Measurements from ENCODE around the gene OR13H1. TPM values are rescaled to one million over a fixed set of nuclear protein-coding genes. Genes with fewer than 3 reads are reported as not detected.
"Not testable (repeated sequence)": the region's sequence is repeated elsewhere in the genome, so short reads cannot be mapped to it uniquely, and the experiment has no call there.

The OR13H1 gene, protein sequence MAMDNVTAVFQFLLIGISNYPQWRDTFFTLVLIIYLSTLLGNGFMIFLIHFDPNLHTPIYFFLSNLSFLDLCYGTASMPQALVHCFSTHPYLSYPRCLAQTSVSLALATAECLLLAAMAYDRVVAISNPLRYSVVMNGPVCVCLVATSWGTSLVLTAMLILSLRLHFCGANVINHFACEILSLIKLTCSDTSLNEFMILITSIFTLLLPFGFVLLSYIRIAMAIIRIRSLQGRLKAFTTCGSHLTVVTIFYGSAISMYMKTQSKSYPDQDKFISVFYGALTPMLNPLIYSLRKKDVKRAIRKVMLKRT
- total RNA-seq (not detected), polyA plus RNA-seq (not detected)
- long read RNA-seq, donor 1 = 0 reads
- long read RNA-seq, donor 2 = 0 reads

DNA sequence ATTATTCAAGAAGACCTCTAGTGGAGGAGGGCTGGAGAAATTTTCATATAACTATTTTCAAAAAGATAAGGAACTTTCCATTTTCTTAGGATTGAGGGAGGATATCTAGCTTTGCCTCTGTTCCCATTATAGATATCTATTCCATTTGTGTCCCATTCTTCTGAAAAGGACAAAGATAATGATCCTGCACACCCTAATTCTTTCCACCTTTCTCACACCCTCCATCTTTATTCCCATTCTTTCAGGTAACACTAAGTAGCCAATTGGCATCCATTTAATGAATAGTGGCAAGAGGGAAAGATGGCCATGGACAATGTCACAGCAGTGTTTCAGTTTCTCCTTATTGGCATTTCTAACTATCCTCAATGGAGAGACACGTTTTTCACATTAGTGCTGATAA lies at the start of gene OR13H1:
Gene OR13H1, plus strand, starts transcription at position 301 of the 400 bp plus-strand sequence. Its CDS starts 0 bp downstream, at position 301.
- intact Hi-C loops (cut with DNase I; ENCODE audit: low total_unique reads) = no loop called here
- H3K36me3 ChIP-seq = no peaks in the 10 kb centered on the region
- 38 to 72% (median 44%) methylated on average over 1 of the region's 1 CpG for WGBS, 5 donors
- H3K4me1 ChIP-seq = no peaks in the 10 kb centered on the region
- TF ChIP-seq POLR2A (IDR thresholded peaks at IDR 0.05) = no peak
- TF ChIP-seq, protein P1, sequence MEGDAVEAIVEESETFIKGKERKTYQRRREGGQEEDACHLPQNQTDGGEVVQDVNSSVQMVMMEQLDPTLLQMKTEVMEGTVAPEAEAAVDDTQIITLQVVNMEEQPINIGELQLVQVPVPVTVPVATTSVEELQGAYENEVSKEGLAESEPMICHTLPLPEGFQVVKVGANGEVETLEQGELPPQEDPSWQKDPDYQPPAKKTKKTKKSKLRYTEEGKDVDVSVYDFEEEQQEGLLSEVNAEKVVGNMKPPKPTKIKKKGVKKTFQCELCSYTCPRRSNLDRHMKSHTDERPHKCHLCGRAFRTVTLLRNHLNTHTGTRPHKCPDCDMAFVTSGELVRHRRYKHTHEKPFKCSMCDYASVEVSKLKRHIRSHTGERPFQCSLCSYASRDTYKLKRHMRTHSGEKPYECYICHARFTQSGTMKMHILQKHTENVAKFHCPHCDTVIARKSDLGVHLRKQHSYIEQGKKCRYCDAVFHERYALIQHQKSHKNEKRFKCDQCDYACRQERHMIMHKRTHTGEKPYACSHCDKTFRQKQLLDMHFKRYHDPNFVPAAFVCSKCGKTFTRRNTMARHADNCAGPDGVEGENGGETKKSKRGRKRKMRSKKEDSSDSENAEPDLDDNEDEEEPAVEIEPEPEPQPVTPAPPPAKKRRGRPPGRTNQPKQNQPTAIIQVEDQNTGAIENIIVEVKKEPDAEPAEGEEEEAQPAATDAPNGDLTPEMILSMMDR (IDR thresholded peaks at IDR 0.05 in 8 of 11, conservative IDR thresholded peaks at IDR 0.05 in 3 of 11) = no peak
- TF ChIP-seq POLR2AphosphoS5 (IDR thresholded peaks at IDR 0.05) = no peak
- H3K9me3 ChIP-seq = no peaks in the 10 kb centered on the region
- H3K27me3 ChIP-seq (replicated peaks in 1 of 7) = no peaks in the 10 kb centered on the region
- DNase-seq = no peak
- no peak within 1 kb of the TSS for H3K27ac ChIP-seq
- no peak within 1 kb of the TSS for H3K4me3 ChIP-seq

DNA sequence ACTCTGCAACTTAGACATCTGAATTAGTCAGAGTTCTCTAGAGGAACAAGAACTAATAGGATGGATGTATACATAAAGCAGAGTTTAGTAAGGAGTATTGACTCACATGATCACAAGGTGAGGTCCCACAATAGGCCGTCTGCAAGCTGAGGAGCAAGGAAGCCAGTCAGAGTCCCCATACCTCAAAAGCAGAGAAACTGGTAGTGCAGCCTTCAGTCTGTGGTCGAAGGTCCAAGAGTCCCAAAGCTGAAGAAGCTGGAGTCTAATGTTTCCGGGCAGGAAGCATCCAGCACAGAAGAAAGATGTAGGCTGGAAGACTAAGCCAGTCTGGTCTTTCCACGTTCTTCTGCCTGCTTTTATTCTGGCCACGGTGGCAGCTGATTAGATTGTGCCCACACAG lies 42.3 kb upstream of the OR13H1 start:
- H3K9me3 ChIP-seq; H3K4me1 ChIP-seq; DNase-seq; H3K4me3 ChIP-seq; H3K27me3 ChIP-seq (replicated peaks in 1 of 7); intact Hi-C loops (cut with DNase I; ENCODE audit: low total_unique reads); H3K27ac ChIP-seq; H3K36me3 ChIP-seq: not testable (repeated sequence)
- WGBS, 5 donors = 60 to 96% (median 71%) methylated on average over 5 of the region's 5 CpGs

DNA sequence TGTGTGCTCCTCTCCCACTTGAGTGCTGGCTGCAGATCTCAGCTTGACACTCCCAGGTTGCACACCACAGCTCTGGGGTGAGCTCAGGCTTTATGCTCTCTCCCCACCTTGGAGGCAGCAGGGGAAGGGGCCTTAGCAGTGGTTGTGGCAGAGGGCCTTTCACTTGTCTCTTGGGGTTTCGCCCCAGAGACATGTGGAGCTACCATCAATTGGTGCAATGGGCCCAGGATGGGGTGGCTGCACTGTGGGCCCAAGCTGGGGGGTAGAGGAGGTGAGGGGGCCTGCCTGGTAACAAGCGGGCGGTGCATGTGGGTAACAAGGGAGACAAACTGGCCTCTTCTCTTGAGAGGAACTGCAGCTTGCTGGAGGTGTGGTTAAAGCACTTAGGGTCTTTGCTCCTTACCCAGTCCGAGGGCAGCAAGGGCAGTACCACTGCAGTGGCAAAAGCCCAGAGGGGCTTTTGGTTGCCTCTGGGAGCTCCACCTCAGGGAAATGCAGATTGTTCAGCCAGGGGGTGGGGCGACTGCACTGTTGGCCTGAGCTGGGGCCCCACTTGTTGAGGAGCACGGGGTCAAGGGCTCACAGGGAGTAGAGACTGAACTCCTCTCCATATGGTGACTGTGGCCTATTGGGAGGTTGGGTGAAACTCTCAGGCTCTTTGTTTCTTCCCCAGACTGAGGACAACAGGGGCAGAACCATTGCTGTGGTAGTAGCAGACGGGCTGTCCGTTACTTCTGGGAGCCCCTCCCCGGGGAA lies 30.5 kb upstream of the OR13H1 start:
- Histone ChIP-seq H3K27me3 (replicated peaks in 1 of 7) (no peaks in the 10 kb centered on the region), H3K4me1 (no peaks in the 10 kb centered on the region), H3K9me3 (peaks cover 0 to 10% (median 0%) of the 10 kb centered on the region in 8 donors), H3K27ac (no peak overlapping the region), H3K4me3 (no peak overlapping the region), H3K36me3 (no peaks in the 10 kb centered on the region)
- intact Hi-C loops (cut with DNase I; ENCODE audit: low total_unique reads) = no loop called here
- TF ChIP-seq, protein P1 (IDR thresholded peaks at IDR 0.05 in 8 of 11, conservative IDR thresholded peaks at IDR 0.05 in 3 of 11) = no peak
- TF ChIP-seq POLR2AphosphoS5 (IDR thresholded peaks at IDR 0.05) (no peak), POLR2A (IDR thresholded peaks at IDR 0.05) (no peak)
- peak; percentile 53 for DNase-seq
- 71 to 100% (median 79%) methylated on average over 3 to 9 of the region's 9 CpGs for WGBS, 5 donors

DNA sequence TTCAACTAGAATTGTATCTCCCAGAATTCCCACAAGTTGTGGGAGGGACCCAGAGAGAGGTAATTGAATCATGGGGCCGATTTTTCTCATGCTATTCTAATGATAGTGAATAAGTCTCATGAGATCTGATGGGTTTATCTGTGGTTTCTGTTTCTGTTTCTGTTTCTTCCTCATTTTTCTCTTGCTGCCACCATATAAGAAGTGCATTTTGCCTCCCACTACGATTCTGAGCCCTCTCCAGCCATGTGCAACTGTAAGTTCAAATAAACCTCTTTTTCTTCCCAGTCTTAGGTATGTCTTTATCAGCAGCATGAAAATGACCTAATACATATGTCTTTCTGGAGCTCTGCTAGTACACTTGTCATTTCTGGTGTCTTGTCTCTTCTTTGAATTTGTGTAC lies 22.1 kb upstream of the OR13H1 start:
- Histone ChIP-seq H3K4me3 (no peak overlapping the region), H3K27me3 (replicated peaks in 1 of 7) (peaks cover 0 to 4% (median 0%) of the 10 kb centered on the region in 7 donors), H3K4me1 (no peaks in the 10 kb centered on the region), H3K36me3 (no peaks in the 10 kb centered on the region), H3K9me3 (peaks cover 0 to 12% (median 0%) of the 10 kb centered on the region in 8 donors), H3K27ac (no peak overlapping the region)
- 25 to 72% (median 64%) methylated on average over 2 of the region's 2 CpGs for WGBS, 5 donors
- TF ChIP-seq, protein P1 (IDR thresholded peaks at IDR 0.05 in 8 of 11, conservative IDR thresholded peaks at IDR 0.05 in 3 of 11) = no peak
- no peak for TF ChIP-seq POLR2AphosphoS5 (IDR thresholded peaks at IDR 0.05)
- no peak for TF ChIP-seq POLR2A (IDR thresholded peaks at IDR 0.05)
- no peak for DNase-seq
- intact Hi-C loops (cut with DNase I; ENCODE audit: low total_unique reads) = no loop called here
